DND-41 (cell line): Measurements from ENCODE around the gene CXCR5.

Experiments
- CTCF ChIP-seq: IDR thresholded peaks from 2 replicates; pipeline ENCODE4 v1.5.1; 2012; ENCODE audit warnings: borderline replicate concordance, low read length, moderate library complexity, mild to moderate bottlenecking; ENCODE audit not compliant: poor library complexity, severe bottlenecking; ENCODE audit errors: extremely low read depth
- EZH2 ChIP-seq: IDR thresholded peaks from 3 replicates; pipeline ENCODE4 v1.6.1; 2012; ENCODE audit warnings: borderline replicate concordance, low read depth, mild to moderate bottlenecking, moderate library complexity, low read length, inconsistent platforms; ENCODE audit not compliant: severe bottlenecking

- TF ChIP-seq CTCF (no peak), EZH2 (no peak)
Measured at GRCh38 chr11:118910309-118911112, 26.8 kb downstream of the CXCR5 start.
